GM23338 (cell line): ENCODE measurements around the gene ACTG2. TPM values are rescaled to one million over a fixed set of nuclear protein-coding genes. Genes with fewer than 3 reads are reported as not detected.

Experiments
- ATAC-seq: fragments of 200-7000 bp; cut with Tn5 transposase; 3 replicates; pipeline ENCODE4 v1.9.1; 2020
- DNase-seq: peaks from one replicate; pipeline ENCODE4 v3.0.0-alpha.2; 2015; ENCODE audit warnings: low spot score
- H2AFZ ChIP-seq: fragments of 200-600 bp; sonication (generic); 2 replicates; pipeline ENCODE4 v1.8.0; 2016; ENCODE audit warnings: antibody characterized with exemption, mild to moderate bottlenecking, moderate library complexity
- H3F3A ChIP-seq: fragments of 200-600 bp; sonication (generic); replicated peaks from 2 replicates; pipeline ENCODE4 v1.8.0; 2017; ENCODE audit warnings: antibody characterized with exemption, mixed run types, low read depth
- H3K27ac ChIP-seq: fragments of 200-600 bp; sonication (generic); 2 replicates; pipeline ENCODE4 v1.6.1; 2016; ENCODE audit warnings: low read depth
- H3K27me3 ChIP-seq: fragments of 200-600 bp; sonication (generic); 2 replicates; pipeline ENCODE4 v1.8.0; 2016; ENCODE audit warnings: mild to moderate bottlenecking, mixed run types, moderate library complexity; ENCODE audit not compliant: insufficient read depth
- H3K36me3 ChIP-seq: fragments of 200-600 bp; sonication (generic); 2 replicates; pipeline ENCODE4 v1.8.0; 2016; ENCODE audit warnings: mild to moderate bottlenecking; ENCODE audit not compliant: insufficient read depth
- H3K4me1 ChIP-seq: fragments of 200-600 bp; sonication (generic); 2 replicates; pipeline ENCODE4 v1.8.0; 2016; ENCODE audit warnings: mild to moderate bottlenecking, moderate library complexity; ENCODE audit not compliant: insufficient read depth
- H3K4me2 ChIP-seq: fragments of 200-600 bp; sonication (generic); 2 replicates; pipeline ENCODE4 v1.7.1; 2017; ENCODE audit warnings: mixed run types
- H3K4me3 ChIP-seq: fragments of 200-600 bp; sonication (generic); 2 replicates; pipeline ENCODE4 v1.6.1; 2016; ENCODE audit warnings: mixed run types
- H3K79me2 ChIP-seq: fragments of 200-600 bp; sonication (generic); replicated peaks from 2 replicates; pipeline ENCODE4 v1.8.0; 2017; ENCODE audit warnings: mild to moderate bottlenecking; ENCODE audit not compliant: insufficient read depth
- H3K9me2 ChIP-seq: fragments of 200-600 bp; sonication (generic); 2 replicates; pipeline ENCODE4 v1.8.0; 2017; ENCODE audit not compliant: insufficient read depth
- H4K20me1 ChIP-seq: fragments of 200-600 bp; sonication (generic); replicated peaks from 2 replicates; pipeline ENCODE4 v1.8.0; 2017; ENCODE audit warnings: mild to moderate bottlenecking; ENCODE audit not compliant: insufficient read depth
- H3K27ac Mint-ChIP-seq: 2 replicates; pipeline ENCODE4 v1.8.0; 2020; ENCODE audit warnings: inconsistent platforms, mild to moderate bottlenecking, moderate library complexity, mixed read lengths
- H3K27me3 Mint-ChIP-seq: 3 replicates; pipeline ENCODE4 v1.8.0; 2022; ENCODE audit warnings: low read depth, mild to moderate bottlenecking, moderate library complexity, mixed read lengths, inconsistent platforms; ENCODE audit not compliant: insufficient read depth, poor library complexity
- H3K36me3 Mint-ChIP-seq: 3 replicates; pipeline ENCODE4 v1.8.0; 2021; ENCODE audit warnings: low read depth, mild to moderate bottlenecking, inconsistent platforms, moderate library complexity, mixed read lengths
- H3K4me1 Mint-ChIP-seq: 3 replicates; pipeline ENCODE4 v1.8.0; 2020; ENCODE audit warnings: mild to moderate bottlenecking, inconsistent platforms, mixed read lengths
- H3K4me3 Mint-ChIP-seq: 3 replicates; pipeline ENCODE4 v1.8.0; 2021; ENCODE audit warnings: moderate library complexity, mild to moderate bottlenecking, inconsistent platforms, mixed read lengths
- H3K9me3 Mint-ChIP-seq: 3 replicates; pipeline ENCODE4 v1.8.0; 2020; ENCODE audit warnings: moderate library complexity, mild to moderate bottlenecking, inconsistent platforms, mixed read lengths
- CREB1 ChIP-seq: fragments of 250-450 bp; sonication (Bioruptor Pico); IDR thresholded peaks from 2 replicates; pipeline ENCODE4 v1.5.0; 2020; ENCODE audit warnings: low read depth, mild to moderate bottlenecking, moderate library complexity
- EZH2 ChIP-seq: fragments of 200-600 bp; sonication (generic); IDR thresholded peaks from one replicate; pipeline ENCODE4 v1.8.0; 2017; ENCODE audit warnings: antibody characterized with exemption, mild to moderate bottlenecking, low read depth; ENCODE audit not compliant: unreplicated experiment
- JUNB ChIP-seq: IDR thresholded peaks from one replicate; pipeline ENCODE4 v1.6.1; 2016; ENCODE audit warnings: antibody characterized with exemption; ENCODE audit not compliant: unreplicated experiment
- POLR2AphosphoS5 ChIP-seq: IDR thresholded peaks from 2 replicates; pipeline ENCODE4 v1.6.1; 2016; ENCODE audit warnings: antibody characterized with exemption, low read depth
- STAT1 ChIP-seq: IDR thresholded peaks from one replicate; pipeline ENCODE4 v1.6.1; 2016; ENCODE audit warnings: antibody characterized with exemption; ENCODE audit not compliant: unreplicated experiment
- ZNF114 ChIP-seq: fragments of 250-450 bp; sonication (Bioruptor Pico); IDR thresholded peaks from 2 replicates; pipeline ENCODE4 v1.5.0; 2020; ENCODE audit warnings: mild to moderate bottlenecking, moderate library complexity
- ZNF331 ChIP-seq: fragments of 250-450 bp; sonication (Bioruptor Pico); IDR thresholded peaks from 2 replicates; pipeline ENCODE4 v1.5.0; 2020; ENCODE audit warnings: low read depth, mild to moderate bottlenecking, moderate library complexity
- ZNF462 ChIP-seq: fragments of 250-450 bp; sonication (Bioruptor Pico); IDR thresholded peaks from 2 replicates; pipeline ENCODE4 v1.5.0; 2020; ENCODE audit warnings: mild to moderate bottlenecking, moderate library complexity
- polyA plus RNA-seq: library from polyadenylated mRNA; unstranded; fragments of >200 nt; fragmentation: Nextera tagmentation; extraction: Ambion mirVana; gene quantifications from 2 replicates; pipeline ENCODE4 v1.2.1, GENCODE V29; 2016
- total RNA-seq: library from RNA; depleted of rRNA; stranded (reverse); fragments of >200 nt; shearing (Covaris generic); gene quantifications from 2 replicates; pipeline ENCODE4 v1.2.3, GENCODE V29; 2014
- TF ChIP-seq, protein P1 (sequence below): IDR thresholded peaks from 2 replicates; pipeline ENCODE4 v1.6.1; 2016; ENCODE audit warnings: antibody characterized with exemption

ACTG2 gene
- total and polyA plus RNA-seq, 2 experiments from 2014 or later, result 8.0 to 8.5 TPM

DNA sequence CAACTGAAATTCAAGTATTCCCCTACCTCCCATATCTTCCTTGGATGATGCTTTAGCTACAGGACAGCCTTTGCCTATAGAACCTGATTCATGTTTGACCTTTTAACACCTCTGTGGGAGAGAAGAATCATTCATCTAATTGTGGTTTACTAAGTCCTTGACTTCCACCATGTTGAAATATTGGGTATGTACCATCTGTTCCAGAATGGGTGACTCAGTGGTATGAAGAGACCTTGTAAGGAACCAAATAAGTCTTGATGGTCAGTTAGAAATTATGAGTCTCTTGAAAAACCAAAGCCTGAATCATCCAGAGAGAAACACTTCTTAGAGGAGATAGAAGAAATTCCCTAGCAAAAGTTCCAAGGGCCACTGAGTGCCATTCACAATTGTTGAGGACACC, 36.6 kb upstream of the ACTG2 start:
- H2AFZ ChIP-seq, result no peak overlapping the region
- Mint-ChIP-seq H3K4me1 (no peaks in the 10 kb centered on the region), H3K27me3 (peaks cover 3% of the 10 kb centered on the region), H3K9me3 (no peaks in the 10 kb centered on the region), H3K4me3 (no peak overlapping the region), H3K27ac (no peak overlapping the region), H3K36me3 (peaks cover 50% of the 10 kb centered on the region)
- no peak for DNase-seq
- no peak overlapping the region for H3K4me2 ChIP-seq
- H3K27me3 ChIP-seq, result no peaks in the 10 kb centered on the region
- no peak overlapping the region for H3K27ac ChIP-seq
- no peak overlapping the region for H3K4me3 ChIP-seq
- H3K4me1 ChIP-seq, result no peaks in the 10 kb centered on the region
- H3K79me2 ChIP-seq, result no peaks in the 10 kb centered on the region
- H3K9me2 ChIP-seq, result no peaks in the 10 kb centered on the region
- TF ChIP-seq CREB1 (CRISPR knock-in tag), result no peak
- no peak for TF ChIP-seq STAT1
- TF ChIP-seq ZNF114, result no peak
- TF ChIP-seq JUNB, result no peak
- no peak for TF ChIP-seq ZNF331
- TF ChIP-seq, protein P1, sequence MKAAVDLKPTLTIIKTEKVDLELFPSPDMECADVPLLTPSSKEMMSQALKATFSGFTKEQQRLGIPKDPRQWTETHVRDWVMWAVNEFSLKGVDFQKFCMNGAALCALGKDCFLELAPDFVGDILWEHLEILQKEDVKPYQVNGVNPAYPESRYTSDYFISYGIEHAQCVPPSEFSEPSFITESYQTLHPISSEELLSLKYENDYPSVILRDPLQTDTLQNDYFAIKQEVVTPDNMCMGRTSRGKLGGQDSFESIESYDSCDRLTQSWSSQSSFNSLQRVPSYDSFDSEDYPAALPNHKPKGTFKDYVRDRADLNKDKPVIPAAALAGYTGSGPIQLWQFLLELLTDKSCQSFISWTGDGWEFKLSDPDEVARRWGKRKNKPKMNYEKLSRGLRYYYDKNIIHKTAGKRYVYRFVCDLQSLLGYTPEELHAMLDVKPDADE, result no peak
- no peak for TF ChIP-seq POLR2AphosphoS5
- no peak for TF ChIP-seq EZH2
- no peak for TF ChIP-seq ZNF462
- H4K20me1 ChIP-seq, result peaks cover 15% of the 10 kb centered on the region; the same call in 1 of the 2 replicates
- ATAC-seq, result no peak
- peaks cover 36% of the 10 kb centered on the region for H3K36me3 ChIP-seq
- H3F3A ChIP-seq, result no peaks in the 10 kb centered on the region
